GM21825 (cell line): ENCODE results near the gene COTL1.
A peak's percentile ranks its signal among the peaks of the same experiment; 100 is the strongest.
"Not testable (repeated sequence)": the region's sequence is repeated elsewhere in the genome, so short reads cannot be mapped to it uniquely, and the experiment has no call there.

ENCODE experiments used
- ATAC-seq: cut with Tn5 transposase; IDR thresholded peaks from one replicate; pipeline ENCODE4 v1.9.1; 2021; ENCODE audit warnings: mild to moderate bottlenecking, moderate library complexity; ENCODE audit not compliant: unreplicated experiment

Gene COTL1

DNA sequence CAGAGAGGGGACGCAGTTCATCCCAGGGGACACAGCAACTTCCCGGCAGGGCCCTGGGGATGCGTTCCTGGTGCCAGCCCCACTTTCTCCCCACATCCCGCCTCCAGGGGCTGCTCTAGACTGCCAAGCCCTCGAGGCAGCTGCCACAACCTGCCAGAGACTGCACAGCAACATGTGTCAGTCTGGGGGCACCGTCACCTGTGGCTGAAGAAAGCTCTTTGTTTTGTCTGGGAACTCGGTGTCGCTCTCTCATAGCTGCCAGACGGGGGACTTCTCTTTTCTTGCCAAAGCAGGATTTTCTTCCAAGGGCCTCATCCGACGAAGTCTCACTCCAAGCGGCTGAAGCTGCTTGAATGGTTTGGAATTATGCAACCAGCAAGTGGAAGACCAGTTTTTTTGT, 43.7 kb downstream of the COTL1 start:
- ATAC-seq = no peak

DNA sequence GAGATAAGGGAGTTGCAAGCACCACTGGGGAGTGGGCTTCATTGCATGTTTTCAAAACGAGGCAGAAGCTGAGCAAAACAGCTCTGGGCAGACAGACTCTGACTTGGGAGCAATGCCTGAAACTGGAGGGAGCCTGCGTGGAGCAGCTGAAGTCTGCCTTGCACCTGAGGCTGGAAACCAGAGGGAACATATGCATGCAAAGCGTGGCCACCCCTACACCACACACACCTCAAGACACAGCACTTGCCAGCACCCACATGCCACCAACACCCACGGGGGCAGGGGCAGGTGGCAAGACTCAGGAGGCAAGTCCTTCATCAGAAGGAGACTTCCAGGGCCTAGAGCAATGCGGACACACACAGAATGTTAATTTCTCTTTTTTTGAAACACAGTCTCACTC, 45.8 kb downstream of the COTL1 start:
- no peak for ATAC-seq

DNA sequence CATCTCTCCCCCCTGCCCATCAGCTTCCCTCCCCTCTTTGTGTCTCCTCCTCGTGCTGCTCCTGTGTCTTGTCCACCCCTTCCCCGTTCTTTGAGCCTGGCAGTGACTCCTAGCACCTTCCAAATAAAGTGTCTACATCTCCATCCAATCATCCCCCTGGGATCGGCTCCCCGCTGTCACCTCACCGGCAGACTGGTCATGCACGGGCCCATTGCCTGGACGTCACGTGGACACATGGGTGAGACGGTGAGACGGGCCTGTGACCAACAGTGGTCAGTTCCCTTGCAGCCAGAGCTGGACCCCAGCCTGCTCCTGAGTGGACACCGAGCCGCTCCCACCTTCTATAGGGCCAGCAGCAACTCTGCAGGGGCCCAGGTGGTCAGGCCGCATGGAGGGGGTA, 46.4 kb downstream of the COTL1 start:
- no peak for ATAC-seq

DNA sequence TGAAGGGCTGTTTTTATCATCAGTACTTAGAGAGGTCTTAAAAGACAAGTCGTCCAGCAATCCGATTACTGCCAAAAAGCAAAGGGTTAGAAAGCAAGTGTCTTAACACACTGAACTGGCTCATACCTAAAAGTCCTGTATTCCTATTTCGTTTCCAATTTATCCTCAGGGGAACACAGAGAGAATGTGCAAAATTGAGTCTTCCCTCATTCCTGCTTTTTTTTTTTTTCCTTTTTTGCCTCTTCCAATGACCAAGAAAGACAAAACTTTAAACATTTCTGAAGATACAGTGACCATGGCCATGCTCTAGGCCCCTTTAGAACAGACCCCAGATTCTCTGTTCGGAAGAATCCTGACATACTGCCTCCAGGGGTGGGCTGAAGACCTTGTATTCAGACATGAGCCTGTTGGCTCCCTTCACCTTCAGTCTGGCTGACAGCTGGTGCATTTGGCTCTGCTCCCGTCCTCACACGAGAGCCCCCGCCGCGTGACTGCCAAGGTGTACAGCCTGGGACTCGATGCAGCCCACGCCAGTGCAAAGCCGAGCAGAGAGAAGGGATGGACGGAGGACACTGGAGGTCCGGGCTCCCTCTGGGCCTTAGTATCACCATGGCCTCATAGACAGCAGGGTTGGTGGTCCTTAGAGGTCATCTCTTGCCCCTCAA, 47.0 kb downstream of the COTL1 start:
- ATAC-seq = no peak

DNA sequence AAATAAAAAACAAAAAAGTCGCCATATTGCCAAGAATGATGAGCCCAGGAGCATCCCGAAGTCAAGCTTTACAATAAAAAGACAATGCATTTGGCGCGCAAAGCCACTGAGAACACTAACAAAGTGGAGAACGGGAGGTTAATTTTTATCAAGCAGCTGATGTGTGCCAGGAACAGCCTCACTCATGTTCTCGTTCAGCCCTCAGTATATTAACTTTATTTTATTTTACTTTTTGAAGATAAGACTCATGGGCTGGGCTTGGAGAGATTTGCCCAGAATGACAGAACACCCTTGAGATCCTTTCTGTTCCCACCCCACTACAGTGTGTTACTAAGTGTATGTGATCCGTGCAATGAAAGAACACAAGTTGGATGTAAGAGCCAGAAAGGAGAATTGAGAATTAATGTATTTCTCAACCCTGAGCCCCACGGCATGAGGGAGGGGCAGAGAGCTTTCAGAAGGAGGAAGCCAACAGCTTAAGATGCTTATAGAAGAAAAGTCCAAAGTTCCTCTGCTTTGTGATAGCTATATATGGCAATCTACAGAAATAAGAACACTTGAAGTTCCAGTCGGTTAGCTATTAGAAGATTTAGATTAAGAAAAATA, 48.4 kb downstream of the COTL1 start:
- no peak for ATAC-seq

DNA sequence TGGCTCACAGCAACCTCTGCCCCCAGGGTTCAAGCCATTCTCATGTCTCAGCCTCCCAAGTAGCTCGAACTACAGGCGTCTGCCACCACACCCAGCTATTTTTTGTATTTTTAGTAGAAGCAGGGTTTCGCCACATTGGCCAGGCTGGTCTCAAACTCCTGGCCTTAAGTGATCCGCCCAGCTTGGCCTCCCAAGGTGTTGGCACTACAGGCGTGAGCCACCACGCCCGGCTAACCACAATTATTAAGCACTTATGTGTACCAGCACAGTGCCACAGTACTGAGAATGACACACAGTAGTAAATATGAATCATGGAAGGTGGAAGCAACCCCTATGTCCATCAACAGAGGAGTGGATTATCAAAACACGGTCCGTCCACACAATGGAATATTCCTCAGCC, 49.8 kb downstream of the COTL1 start:
- ATAC-seq = no peak

DNA sequence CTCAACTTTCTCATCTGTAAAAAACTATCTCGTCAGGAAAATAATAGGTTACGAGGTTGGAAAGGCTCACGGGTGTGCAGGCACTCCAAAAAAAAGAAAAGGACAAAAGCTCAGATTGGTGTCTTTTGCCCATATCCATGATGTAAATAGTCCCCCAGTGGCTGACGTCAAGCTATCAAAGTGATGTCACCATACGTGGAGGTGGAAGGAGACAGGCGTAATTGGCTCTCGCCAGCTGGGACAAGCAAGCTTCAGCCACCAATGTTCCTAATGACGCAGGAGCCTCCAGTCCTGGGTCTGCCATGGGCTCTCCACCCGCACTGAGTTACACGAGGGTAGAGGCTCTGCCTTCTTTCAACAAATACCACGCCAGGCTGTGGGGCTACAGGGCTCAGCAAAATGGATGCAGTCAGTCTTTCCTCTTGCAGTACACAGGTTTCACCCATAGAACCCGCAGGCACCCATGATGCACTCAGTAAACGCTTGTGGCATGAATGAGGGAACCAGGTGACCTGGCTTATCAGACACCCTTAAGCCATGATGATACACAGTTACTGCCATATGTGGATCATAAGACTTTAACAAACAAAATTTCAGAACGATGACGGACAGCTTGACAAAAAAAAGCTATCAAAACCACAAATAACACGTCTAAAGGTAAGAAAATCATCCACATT, 50.5 kb downstream of the COTL1 start:
- ATAC-seq = no peak

DNA sequence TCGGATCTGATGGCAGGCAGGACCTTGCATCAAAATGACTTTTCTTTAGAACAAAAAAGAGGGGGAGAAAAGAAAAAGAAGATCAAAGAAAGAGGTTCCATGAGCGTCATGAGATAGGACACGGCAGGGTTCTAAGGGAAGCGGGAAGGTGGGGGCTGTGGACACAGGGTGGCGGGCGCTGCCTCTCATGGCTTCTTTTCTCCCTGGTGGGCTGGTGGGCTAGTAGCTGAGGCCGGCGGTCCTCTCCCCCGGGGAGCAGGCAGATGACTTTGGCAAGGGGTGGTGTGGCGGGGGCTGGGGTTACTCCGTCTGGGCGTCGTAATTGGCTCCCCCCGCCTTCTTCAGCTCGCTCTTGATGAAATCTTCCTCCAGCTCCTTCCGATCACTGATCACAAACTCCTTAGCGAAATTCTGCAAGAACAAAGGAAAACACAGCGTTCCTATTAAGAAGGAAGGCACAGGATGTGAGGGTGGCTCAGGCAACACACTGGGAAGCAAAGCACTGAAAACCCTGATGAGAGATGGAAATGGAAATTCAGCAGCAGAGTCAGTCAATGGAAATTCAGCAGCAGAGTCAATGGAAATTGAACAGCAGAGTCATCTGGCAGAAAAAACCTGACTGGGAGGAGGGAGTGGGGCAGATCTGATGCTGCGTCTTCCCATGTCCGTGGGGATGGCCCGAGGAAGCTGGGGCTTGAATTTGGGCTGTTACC, 51.2 kb downstream of the COTL1 start:
- no peak for ATAC-seq

DNA sequence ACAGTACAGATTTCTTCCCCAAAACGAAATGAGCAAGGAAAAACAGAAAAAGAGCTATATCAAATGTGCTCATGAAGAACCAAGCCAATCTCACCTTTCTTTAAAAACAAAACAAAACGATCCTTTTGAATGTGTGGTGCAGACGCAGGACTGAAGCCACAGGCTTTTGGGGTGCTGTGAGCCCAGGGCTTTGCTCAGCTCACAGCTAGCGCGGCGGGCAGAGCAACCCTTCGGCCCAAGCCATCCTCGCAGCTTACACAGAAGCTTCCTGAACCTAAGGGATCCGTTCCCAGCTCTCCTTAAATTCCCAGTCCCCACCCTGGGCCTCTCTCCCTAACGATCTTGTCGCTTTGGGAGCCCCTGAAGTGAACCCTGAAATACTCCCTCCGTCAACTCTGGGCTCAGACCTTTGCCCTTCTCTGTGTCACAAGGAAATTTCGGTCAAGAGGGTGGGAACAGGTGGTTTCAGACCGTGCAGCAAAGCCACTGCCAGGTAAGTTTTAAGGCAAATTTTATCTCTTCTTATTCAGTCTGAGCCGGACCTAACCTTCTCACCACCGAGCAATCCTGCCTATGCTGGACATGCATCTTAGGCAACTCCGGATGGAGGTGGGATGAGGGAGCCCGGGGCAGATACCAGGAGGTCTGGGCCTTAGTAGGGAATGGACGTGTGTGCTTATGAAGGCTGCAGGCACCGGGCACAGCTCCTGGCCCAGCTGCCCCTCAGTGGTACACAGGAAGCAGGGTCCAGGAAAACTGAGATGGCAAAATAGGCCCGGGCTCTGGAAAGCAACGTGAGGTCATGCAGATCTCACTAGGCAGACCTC, 52.0 kb downstream of the COTL1 start:
- no peak for ATAC-seq

DNA sequence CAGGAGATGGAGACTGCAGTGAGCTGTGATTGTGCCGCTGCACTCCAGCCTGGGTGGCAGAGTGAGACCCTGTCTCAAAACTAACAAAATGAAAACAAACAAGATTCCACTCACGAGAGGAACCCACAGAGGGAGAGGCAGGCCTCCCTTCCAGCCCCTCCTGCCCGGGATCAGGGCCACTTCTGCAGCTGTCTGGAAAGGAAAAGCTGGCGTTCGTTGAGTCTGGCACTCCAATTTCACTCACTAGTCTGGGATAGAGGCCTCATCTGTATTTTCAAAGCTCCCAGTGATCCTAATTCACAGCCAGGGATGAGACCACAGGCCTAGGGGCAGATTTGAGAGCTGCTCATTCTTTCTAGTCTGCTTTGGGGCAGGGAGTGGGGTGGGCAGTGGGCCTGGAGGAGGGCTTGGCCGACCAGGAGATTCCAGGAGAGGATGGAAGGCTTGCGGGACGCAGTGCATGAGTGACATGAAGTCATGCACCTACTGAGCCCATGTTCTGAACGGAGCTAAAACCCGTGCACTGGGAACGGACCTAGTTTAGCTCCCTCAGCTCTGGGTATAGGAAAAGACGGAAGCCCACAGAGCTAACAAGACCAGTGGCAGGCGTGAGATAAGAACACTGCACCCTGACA, 54.0 kb downstream of the COTL1 start:
- no peak for ATAC-seq

DNA sequence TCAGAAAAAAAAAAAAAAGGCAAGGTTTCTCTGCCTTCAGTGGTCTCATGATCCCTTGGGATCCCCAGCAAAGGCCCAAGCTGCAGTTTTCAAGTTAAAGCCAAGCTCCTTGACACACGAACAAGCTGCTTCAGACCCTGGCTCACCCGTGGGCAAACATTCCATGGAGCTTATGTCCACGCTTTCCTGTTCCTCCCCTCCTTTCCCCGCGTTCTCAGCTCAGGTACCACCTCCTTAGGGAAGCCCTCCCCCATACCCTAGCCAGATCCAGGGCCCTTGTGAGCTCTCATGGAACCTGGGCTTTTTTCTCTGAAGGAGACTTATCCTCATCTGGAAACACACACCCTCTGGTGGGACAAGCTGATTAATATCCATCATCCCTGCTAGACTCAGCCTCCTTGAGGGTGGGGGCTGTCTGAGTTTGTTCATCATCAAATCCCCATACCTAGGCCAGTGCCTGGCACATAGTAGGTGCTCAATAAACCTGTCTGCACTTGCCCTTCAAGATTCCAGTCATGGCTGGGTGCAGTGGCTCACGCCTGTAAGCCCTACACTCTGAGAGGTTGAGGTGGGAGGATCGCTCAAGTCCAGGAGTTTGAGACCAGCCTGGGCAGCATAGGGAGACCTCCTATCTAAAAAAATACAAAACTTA, 54.7 kb downstream of the COTL1 start:
- ATAC-seq = no peak

DNA sequence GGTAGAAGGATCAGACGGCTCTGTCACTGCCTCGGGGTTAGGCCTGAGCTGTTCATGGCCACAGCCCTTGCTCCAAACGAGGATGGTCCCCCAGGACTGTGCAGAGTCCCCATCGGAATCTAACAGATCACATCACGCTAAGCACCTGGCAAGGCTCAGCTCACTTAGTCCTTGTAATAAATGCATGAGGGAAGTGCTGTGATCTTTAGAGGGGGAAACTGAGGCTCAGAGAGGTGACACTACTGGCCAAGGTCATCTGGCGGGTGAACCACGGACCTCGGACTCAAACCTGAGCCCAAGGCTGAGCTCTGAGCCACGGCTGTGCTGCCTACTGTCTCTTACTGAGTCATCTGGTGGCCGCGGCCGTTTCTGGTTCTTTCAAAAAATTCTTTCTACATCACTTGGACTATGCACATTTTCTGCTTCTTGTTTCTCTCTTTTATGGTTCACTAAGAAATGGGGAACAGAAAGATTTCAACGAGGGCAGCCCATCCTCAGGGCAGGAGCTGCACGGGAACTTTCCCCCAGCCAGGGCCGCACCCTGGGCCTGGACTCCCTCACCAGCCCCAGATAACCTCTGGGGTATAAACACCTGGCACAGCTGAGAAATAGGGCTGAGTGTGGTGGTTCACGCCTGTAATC, 55.6 kb downstream of the COTL1 start:
- peak; percentile 77 for ATAC-seq

DNA sequence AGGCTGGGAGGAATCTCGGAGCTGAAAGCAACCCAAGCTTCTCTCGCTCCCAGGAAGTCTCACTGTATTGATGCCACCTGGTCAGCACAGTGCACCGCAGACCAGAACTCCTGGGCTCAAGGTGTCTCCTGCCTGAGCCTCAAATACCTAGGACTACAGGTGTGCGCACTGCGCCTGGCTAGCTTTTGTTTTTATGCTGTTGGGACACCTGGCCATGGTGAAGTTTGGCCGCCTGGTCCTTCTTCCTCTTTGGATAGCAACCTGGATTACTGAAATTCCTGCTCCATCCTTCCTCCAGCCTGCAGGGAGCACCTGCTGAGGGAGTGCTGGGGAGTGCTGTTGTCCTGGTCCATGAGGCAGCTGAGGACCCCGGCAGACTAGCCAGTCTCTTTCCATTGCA, 56.6 kb downstream of the COTL1 start:
- no peak for ATAC-seq

DNA sequence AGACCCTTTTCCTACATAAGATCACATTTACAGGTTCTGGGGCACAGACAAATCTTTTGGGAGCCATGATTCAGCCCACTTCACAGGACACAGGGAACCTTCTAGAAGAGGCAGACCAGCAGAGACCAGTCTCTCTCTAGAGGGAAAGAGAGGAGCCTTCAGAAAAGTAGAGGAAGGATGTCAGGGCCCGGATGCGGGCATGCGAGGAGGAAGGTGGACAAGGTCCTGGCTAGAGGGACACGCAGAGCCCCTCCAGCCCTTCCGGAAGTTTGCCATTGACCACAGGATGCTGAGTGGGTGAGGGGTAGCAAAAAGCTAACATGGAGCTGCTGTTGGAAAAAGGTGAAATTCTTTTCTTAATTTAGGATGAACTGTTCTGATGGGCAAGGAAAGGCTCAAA, 57.6 kb downstream of the COTL1 start:
- ATAC-seq = no peak

DNA sequence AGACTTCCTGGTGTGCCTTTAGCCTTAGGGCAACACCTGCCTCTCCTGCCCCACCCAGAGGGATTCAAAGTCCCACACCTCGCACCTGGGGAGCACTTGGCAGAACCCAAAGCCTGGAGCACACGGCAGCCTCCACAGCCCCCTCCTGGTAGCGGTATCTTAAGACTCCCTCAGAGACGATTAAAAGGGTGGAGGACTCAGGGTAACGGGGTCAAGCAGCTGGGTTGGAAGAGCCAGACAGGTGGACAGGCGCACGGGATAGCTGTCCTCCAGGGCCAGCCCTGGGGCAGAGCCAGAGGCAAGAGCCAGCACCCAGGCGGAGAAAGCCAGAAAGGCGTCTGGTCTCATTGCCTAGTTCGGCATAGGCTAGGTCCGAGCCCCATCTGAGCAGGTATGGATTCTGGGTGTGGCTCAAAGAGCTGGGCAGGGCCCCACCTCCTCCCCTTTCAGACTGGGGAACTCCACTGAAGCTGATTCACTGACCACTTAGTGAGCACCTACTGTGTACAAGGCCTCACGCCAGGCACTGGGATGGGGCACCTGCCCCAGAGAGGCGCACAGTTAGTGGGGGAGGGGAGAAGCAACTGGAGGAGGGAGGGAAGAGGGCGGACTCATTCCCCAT, 58.5 kb downstream of the COTL1 start:
- ATAC-seq = no peak

DNA sequence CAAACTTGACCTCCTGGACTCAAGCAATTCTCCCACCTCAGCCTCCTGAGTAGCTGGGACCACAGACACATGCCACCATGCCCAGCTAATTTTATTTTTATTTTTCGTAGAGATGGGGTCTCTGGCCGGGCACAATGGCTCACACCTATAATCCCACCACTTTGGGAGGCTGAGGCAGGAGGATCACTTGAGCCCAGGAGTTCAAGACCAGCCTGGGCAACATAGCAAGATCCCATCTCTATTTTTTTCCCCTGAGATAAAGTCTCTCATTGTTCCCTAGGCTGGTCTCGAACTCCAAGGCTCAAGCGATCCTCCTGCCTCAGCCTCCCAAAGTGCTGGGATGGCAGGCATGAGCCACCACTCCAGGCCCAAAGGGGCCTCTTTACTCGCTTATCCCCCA, 59.0 kb downstream of the COTL1 start:
- not testable (repeated sequence) for ATAC-seq

DNA sequence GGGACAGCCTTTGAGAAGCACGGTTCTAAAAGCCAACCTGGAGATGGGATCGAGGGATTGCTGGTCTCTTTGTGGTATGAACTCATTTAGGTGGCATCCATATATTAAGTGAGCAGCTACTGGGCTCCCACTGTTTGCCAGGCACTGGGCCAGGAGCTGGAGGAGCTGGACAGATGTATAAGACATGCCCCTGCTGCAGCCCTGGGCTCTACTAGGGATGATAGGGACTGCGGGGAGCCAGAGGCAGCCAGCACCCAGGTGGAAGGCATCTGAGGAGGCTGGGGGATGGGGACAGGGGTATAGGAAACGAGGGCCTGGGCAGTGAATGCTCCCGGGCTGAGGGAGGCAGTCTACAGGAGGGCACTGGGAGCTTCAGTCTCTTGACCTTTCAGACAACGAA, 60.4 kb downstream of the COTL1 start:
- ATAC-seq = no peak

DNA sequence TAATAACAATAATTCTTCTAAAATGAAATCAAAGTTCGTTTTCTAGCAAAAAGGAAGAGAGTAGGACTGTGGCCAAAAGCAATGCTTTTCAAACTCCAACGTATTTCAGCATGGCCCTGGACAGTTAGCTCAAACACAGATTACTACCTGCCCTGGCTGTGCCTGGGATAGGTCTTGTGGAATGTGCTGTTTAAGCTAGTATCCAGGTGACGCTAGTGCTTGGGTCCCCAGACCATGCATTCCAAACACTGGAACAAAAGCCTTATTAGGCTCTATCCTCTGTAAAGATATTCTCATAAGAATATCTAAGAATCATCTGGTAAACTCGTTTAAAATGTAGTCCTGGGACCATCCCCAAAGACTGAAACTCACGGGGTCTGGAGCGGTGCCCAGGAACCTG, 60.8 kb downstream of the COTL1 start:
- ATAC-seq = no peak
